Hematopoietic multipotent progenitor cell treated with erythropoietin and hydrocortisone succinate and interleukin-3 and kit ligand, for 4 days (in vitro differentiated cells): ENCODE data around the gene WBP2.
"Not testable (repeated sequence)": the region's sequence is repeated elsewhere in the genome, so short reads cannot be mapped to it uniquely, and the experiment has no call there.

ENCODE experiments used
- DNase-seq: peaks from one replicate; pipeline ENCODE4 v3.0.0-alpha.2; 2015

Gene WBP2

GRCh38 chr17:75865404-75866188, 10.5 kb upstream of the WBP2 start:
- not testable (repeated sequence) for DNase-seq

DNA sequence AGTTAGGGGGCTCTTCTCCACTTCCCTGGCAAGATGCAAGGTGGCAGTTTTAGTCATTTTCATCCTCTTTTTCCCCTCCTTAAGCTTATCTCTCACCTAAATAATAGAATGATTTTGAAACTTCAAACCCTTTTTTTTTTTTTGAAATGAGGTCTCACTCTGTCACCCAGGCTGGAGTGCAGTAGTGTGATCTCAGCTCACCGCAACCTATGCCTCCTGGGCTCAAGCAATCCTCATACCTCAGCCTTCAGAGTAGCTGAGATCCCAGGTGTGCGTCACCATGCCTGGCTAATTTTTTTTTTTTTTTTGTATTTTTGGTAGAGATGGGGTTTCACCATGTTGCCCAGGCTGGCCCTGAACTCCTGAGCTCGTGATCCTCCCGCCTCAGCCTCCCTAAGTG, 9.8 kb upstream of the WBP2 start:
- DNase-seq, result not testable (repeated sequence)

GRCh38 chr17:75864448-75864871, 9.3 kb upstream of the WBP2 start:
- DNase-seq, result peak; percentile 81

GRCh38 chr17:75861927-75862317, 6.8 kb upstream of the WBP2 start:
- no peak for DNase-seq

DNA sequence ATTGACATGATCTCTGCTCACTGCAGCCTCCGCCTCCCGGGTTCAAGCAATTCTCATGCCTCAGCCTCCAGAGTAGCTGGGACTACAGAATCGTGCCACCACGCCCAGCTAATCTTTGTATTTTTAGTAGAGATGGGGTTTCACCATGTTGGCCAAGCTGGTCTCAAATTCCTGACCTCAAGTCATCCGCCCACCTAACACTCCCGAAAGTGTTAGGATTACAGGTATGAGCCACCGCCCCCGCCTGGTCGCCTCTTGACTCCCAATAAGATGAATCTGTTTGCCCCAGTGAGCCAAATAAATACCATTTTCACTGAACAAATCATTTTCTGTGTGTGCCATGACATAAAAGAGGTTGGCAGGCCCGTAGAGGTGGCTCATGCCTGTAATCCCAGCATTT, 4.2 kb upstream of the WBP2 start:
- DNase-seq, result not testable (repeated sequence)

DNA sequence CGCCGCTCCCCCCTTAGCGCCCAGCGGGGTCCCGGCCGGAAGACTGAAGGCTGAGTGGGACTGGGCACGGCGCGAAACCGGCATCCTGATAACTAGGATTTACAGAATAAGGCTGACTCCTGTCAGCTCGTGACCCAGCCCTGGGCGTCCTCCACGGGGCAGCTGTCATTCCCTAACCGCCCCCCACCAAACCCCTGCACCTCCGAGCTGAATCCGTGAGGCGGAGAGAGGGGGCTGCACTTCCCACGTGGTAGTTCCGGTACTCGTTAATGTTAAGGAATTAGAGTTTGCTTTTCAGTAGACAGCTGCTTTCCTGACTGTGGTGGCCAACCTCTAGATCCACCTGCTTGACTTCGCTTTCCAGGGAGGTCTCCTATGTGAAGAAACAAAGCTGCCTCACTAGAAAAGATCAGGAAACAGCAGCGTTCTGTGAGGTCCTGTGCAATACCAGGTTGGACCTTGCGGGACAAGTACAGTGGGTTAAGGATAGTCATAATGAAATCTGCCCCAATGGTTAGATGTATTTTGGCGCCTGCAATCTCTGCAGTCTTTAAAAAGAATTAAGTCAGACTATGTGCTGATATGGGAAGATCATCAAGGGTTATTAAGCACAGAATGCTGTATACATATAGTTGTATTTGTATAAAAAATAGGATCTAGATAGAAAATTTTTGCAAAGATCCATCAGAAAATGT, 1.1 kb upstream of the WBP2 start:
- peak; percentile 55 for DNase-seq

DNA sequence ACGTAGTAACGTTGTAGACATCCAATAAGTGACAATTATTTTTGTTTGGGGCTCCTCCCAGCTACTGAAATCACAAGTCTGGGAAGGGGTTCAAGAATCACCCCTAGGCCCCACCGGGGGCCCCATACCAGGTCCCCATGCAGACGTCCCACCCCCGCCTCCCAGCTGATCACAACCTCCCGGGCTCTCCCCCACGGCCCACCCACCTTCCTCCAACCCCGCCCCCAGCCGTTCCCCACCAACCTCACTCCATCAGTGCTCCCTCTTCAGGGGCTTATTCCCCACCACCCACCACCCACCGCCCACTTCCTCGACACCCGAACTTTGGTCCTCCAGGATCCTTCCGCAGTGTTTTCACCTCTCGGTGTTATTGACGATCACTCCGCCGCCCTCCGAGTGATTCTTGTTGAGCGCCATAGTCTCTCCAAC, 240 bp downstream of the WBP2 start:
- DNase-seq, result no peak

DNA sequence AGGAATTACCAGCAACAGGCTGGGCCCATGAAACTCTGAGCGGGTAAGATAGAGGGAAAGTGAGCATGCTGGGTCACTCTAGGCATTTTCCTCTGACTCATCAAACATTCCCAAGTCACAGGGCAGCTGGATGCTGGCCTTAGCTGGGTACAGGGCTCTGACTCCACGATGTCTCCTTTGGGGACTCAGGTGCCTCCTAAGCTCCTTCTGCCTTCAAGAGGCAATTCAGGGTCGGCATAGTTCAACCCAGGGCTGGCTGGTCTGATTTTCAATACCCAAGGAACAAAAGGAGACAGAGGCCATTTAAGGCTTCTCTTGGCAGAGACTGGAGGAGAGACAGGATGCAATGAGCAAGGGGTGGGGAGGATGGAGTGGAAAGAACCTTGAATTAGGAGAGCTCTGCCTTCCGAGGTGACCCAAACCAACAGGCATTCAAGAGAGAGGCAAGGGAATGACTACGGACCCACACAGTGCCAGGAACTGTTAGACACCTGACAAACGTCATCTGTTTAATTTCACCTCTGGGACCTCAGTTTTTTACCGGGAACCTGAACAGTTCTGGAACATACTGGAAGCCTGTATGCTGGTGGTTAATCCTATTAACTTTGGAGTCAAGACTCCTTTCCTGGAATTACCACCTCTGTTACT, 910 bp downstream of the WBP2 start:
- no peak for DNase-seq

- no peak for DNase-seq
Measured at GRCh38 chr17:75853433-75853832, 1.7 kb downstream of the WBP2 start.

DNA sequence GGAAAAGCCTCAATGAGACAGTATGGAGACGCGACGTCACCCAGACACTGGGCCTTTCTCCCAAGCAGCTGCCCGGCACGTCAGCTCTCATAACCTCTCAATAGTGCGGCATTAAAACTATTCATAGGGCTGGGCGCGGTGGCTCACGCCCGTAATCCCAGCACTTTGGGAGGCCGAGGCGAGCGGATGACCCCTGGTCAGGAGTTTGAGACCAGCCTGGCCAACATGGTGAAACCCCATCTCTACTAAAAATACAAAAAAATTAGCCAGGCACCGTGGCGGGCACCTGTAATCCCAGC, 3.5 kb downstream of the WBP2 start:
- DNase-seq, result not testable (repeated sequence)

DNA sequence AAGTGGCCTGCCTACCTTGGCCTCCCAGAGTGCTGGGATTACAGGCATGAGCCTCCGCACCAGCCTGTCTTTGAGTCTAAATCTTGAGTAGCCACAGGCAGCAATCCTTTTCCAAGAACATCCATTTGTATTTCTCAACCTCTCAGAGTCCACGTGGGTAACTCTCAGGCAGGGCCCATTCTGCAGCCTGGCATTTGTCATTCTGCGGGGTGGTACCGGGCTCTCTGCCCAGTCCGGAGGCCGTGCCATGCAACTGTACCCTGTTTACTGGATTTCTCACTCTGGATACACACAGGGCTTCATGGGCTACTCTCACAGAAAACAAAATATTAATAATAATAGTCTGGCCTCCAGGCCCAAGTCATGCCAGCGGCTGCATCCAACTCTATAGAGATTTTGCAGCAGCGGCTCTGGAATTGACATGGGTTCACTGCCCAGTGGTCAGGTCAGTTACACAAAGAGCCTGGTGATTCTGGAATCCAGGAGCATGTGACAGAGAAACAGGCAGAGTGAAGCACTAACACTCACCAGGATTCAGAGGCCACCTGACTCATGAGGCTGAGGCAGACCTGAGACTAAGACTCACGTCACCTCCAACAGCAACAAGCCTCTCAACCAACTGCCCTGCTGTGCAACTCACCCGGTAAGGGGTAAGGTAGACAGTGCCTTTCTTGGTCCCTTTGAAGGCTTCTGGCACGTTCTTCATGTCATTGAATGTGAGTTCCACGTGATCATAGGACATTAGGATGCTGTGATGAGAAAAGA, 4.0 kb downstream of the WBP2 start:
- no peak for DNase-seq

- peak; percentile 77 for DNase-seq
Measured at GRCh38 chr17:75849724-75850123, 5.4 kb downstream of the WBP2 start.

- DNase-seq, result peak; percentile 54
Measured at GRCh38 chr17:75849279-75849646, 5.9 kb downstream of the WBP2 start.

GRCh38 chr17:75848523-75849278, 6.4 kb downstream of the WBP2 start:
- peak; percentile 79 for DNase-seq

GRCh38 chr17:75847614-75848522, 7.3 kb downstream of the WBP2 start:
- DNase-seq, result no peak

DNA sequence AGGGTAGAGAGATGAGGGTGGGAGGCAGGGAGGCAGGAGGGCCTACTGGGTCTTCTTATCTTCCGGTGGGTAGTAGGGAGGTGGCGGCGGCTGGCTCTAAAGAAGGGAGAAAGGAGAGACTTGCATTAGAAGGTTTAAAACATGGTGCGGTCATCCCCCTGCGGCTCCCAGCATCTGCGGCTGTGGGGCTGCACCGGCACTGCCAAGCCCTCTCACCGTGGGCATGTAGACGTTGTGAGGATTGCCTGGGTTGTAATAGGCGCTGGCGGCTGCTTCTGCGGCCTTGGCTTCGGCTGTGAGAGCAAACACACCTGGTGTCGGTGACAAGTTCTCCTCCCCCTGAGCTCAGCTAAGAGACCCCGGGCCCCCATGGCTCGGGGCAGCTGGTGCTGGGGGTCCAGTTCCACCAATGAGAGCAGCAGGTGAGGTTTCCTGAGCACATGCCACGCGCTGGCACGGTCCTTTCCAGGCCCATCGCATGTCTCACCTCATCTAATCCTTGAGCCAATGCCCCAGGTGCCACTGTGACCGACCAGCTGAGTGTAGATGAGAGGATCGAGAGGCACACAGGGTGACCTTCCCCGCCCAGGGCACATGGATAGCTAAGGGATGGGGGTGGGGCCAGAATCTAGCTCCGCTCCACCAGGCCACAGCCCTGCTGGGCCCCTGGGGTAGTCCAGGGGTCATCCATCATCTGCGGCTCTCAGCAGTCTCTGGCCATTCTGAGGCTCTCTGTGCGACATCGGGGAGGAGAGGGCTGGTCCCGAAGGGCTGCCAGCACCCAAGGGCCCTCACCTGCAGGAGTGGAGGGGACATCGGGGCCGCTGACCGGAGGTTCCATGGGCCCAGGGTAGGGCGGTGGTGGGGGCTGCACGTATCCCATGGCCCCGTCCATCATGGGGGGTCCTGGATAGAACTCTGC, 8.2 kb downstream of the WBP2 start:
- no peak for DNase-seq

DNA sequence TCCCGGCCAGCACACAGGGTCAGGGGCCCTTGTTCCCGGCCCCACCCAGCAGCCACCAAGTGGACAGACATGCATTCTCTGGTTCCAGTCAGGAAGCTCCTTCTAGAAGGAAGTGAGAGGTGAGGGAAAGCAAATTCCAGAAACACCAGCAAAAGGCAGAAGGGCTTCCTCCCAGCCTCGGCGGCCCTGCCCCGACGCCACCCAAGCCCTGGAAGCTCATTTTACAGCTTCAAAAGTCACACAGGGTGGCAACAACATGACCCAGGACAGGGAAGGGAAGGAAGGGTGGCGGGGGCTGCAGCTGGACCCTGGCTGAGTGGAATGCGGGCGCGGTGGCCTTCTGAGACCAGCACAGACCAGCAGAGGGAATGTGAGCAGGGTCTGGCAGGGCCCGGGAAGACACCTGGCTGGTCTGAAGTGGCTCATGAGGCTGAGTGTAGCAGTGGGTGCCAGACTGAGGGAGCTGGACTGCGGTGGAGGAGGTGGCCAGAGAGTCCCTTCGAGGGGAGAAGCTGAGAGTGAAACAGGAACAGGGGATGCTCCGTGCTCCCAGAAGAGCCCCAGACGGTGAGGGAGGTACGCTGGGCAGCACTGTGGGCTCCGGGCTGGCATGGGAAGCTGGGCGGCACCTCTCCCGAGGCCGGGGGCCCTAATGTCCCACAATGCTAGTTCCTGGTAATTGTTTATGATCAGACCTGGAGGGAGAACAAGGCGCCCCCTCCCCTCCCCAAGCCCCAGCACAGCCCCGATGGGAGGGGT, 9.0 kb downstream of the WBP2 start:
- no peak for DNase-seq

- peak; percentile 97 for DNase-seq
Measured at GRCh38 chr17:75845058-75845711, 9.9 kb downstream of the WBP2 start.

GRCh38 chr17:75844530-75845057, 10.5 kb downstream of the WBP2 start:
- peak; percentile 75 for DNase-seq
